PC-9 (cell line): ENCODE data around the gene RNF114.

Source experiments
- EZH2 ChIP-seq: fragments of 200-600 bp; sonication (generic); IDR thresholded peaks from 2 replicates; pipeline ENCODE4 v1.8.0; 2017; ENCODE audit warnings: antibody characterized with exemption, low read depth
- TF ChIP-seq, protein P1 (sequence below): fragments of 200-600 bp; sonication (generic); conservative IDR thresholded peaks from 2 replicates; pipeline ENCODE4 v1.6.1; 2017; ENCODE audit warnings: mixed run types, antibody characterized with exemption, mild to moderate bottlenecking, moderate library complexity

DNA sequence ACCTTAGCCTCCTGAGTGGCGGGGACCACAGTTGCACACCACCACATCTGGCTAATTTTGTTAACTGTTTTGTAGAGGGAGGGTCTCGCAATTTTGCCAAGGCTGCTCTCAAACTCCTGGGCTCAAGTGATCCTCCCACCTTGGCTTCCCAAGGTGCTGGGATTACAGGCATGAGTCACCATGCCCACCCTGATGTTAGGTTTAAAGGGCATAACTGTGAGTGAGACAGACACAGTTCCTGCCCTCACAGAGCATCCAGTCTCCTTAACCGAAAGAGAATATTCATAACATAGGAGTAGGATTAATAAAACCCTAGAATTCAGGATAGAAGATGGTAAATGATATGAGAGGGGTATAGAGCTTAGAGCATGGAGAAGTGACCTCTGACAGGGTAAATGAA, 17.8 kb upstream of the RNF114 start:
- TF ChIP-seq, protein P1, sequence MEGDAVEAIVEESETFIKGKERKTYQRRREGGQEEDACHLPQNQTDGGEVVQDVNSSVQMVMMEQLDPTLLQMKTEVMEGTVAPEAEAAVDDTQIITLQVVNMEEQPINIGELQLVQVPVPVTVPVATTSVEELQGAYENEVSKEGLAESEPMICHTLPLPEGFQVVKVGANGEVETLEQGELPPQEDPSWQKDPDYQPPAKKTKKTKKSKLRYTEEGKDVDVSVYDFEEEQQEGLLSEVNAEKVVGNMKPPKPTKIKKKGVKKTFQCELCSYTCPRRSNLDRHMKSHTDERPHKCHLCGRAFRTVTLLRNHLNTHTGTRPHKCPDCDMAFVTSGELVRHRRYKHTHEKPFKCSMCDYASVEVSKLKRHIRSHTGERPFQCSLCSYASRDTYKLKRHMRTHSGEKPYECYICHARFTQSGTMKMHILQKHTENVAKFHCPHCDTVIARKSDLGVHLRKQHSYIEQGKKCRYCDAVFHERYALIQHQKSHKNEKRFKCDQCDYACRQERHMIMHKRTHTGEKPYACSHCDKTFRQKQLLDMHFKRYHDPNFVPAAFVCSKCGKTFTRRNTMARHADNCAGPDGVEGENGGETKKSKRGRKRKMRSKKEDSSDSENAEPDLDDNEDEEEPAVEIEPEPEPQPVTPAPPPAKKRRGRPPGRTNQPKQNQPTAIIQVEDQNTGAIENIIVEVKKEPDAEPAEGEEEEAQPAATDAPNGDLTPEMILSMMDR = no peak
- TF ChIP-seq EZH2 = no peak
